BE2C (cell line): ENCODE results near the gene CLTCL1.

Source experiments
- DNase-seq: peaks from one replicate; pipeline ENCODE4 v3.0.0-alpha.2; 2020
- H3K27me3 ChIP-seq: fragments of 250-450 bp; sonication (Bioruptor Pico); 2 replicates; pipeline ENCODE4 v1.5.1; 2020; ENCODE audit warnings: mild to moderate bottlenecking
- H3K36me3 ChIP-seq: fragments of 250-450 bp; sonication (Bioruptor Pico); 2 replicates; pipeline ENCODE4 v1.5.1; 2020; ENCODE audit warnings: mild to moderate bottlenecking
- H3K4me1 ChIP-seq: fragments of 250-450 bp; sonication (Bioruptor Pico); 2 replicates; pipeline ENCODE4 v1.5.1; 2020
- H3K4me3 ChIP-seq: 2 replicates; pipeline ENCODE4 v1.5.1; 2011; ENCODE audit warnings: low read depth, low read length
- H3K9me3 ChIP-seq: fragments of 250-450 bp; sonication (Bioruptor Pico); 2 replicates; pipeline ENCODE4 v1.5.1; 2020
- TF ChIP-seq, protein P1 (sequence below): IDR thresholded peaks from 2 replicates; pipeline ENCODE4 v1.5.1; 2012; ENCODE audit warnings: mild to moderate bottlenecking, low read depth, low read length

CLTCL1 gene

DNA sequence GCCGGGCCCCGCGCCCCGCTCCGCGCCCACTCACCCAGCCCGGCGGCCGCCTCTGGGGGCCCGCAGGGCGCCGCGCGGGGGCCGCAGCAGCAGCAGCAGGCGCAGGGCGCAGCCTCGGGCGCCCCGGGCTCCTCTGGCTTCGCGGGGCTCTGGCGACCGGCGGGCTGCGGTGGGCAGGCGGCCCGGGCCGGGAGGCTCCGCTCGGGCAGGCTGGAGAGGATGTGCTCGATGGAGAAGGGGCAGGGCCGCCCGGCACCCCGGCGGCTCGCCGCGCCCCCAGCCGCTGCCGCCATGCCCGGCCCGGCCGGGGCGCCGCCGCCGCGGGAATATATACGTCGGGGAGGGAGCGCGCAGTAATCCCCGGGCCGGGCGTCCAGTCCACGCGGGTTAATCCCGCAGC is 141.5 kb downstream of the CLTCL1 start, which contains the start of gene GSC2:
TSS of gene GSC2 (minus strand) at position 302 of the 400 bp plus-strand sequence. CDS start at position 293, 9 bp downstream.
- TF ChIP-seq, protein P1, sequence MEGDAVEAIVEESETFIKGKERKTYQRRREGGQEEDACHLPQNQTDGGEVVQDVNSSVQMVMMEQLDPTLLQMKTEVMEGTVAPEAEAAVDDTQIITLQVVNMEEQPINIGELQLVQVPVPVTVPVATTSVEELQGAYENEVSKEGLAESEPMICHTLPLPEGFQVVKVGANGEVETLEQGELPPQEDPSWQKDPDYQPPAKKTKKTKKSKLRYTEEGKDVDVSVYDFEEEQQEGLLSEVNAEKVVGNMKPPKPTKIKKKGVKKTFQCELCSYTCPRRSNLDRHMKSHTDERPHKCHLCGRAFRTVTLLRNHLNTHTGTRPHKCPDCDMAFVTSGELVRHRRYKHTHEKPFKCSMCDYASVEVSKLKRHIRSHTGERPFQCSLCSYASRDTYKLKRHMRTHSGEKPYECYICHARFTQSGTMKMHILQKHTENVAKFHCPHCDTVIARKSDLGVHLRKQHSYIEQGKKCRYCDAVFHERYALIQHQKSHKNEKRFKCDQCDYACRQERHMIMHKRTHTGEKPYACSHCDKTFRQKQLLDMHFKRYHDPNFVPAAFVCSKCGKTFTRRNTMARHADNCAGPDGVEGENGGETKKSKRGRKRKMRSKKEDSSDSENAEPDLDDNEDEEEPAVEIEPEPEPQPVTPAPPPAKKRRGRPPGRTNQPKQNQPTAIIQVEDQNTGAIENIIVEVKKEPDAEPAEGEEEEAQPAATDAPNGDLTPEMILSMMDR: no peak
- Histone ChIP-seq H3K9me3 (no peaks in the 10 kb centered on the region), H3K4me3 (no peak within 1 kb of the TSS), H3K4me1 (no peaks in the 10 kb centered on the region), H3K36me3 (no peaks in the 10 kb centered on the region), H3K27me3 (peaks cover 66% of the 10 kb centered on the region)
- no peak for DNase-seq

DNA sequence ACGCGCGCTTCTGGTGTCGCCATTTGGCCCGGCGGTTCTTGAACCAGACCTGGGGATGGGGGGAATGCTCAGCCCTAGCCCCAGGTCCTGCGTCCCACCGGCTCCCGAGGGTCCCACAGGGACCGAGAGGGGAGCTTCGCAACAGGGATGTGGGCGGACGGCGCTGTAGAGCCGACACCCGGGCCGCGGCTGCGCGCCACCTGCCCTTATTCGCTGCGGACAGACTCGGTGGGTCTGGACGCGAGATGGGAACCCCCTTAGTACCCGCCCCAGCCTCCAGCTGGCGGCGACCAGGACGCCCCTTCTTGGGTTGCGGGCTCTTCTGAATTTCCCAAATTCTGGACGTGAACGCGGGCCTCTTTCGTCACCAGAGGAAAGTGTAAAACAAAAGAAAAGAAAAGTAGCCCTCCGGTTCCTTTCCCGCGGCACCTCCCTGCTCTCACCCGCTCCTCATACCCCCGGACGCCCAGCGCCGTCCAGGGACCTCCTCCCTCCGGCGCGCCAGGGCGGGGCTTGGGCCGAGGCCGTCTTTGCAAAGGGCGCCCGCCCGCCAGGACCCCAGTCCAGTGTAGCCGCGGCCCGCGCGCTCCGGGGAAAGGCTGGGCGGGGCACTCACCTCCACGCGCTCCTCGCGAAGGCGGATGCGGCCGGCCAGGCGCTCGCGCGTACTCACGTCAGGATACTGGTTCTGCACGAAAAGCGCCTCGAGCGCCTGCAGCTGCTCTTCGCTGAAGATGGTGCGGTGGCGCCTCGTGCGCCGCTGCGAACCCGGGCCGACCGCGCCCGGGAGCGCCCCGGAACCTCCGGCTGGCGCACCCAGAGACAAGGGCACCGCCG is 142.3 kb downstream of the CLTCL1 start:
- Histone ChIP-seq H3K36me3 (no peaks in the 10 kb centered on the region), H3K4me3 (no peak overlapping the region), H3K27me3 (peaks cover 66% of the 10 kb centered on the region), H3K9me3 (no peaks in the 10 kb centered on the region), H3K4me1 (no peaks in the 10 kb centered on the region)
- TF ChIP-seq, protein P1: no peak
- no peak for DNase-seq

DNA sequence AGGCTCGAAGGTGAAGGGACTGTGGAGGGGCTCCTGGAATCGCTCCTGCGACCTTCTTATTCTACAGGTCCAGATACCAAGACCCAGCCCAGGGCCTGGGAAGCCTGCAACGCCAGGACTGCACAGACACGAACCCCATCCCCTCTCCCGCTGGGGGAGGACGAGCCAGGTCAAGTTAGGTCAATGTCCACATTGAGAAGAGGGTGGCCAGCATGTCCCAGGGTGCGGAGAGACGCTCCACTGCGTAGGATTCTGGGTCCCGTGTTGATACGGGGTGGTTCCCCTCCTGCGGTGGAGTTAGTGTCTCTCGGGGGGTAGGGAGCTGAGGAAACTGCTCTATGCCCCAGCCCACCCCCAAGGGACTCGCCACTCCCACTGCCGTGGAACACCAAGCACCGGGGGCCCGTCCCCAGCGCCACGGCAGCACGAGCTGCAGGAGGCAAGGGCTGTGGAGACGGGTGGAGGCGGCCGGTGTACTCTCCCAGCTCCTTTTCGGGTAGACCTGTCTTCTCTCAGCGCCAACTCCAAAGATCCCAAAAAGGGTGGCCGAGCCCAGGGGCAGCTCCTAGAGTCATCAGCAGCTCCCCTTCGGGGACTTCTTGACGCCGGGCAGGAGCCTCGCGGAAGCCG is 143.0 kb downstream of the CLTCL1 start:
- Histone ChIP-seq H3K36me3 (no peaks in the 10 kb centered on the region), H3K9me3 (no peaks in the 10 kb centered on the region), H3K4me3 (no peak overlapping the region), H3K4me1 (no peaks in the 10 kb centered on the region), H3K27me3 (peaks cover 61% of the 10 kb centered on the region)
- TF ChIP-seq, protein P1: no peak
- no peak for DNase-seq

DNA sequence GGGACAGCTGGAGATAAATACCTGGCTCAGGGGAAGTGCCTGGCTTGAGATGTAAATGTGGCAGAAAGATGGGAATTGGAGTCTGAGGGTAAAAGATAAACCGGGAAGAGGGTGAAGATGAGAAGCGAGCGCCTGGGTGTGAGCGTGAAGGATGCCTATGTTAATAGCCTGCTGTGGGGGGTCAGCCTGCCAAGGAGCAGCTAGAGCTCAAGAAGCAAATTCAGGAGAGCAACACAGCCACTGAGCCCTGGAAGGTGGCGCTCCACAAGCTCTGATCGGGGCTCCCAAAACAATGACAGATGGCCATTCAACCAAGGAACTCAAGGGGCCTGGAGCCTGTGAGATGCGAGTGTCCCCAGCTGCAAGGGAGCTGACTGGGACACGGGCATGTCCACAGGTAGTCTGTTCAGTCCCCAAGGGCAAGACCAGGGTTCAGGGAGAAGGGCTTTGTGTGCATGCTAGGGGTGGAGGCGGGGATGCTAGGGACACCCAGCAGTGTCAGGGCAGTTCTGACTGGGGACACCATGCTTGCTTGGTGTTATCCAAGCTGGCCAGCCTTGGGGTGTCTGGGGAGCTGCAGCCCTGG is 144.2 kb downstream of the CLTCL1 start:
- Histone ChIP-seq H3K4me1 (no peaks in the 10 kb centered on the region), H3K9me3 (no peaks in the 10 kb centered on the region), H3K27me3 (peaks cover 52% of the 10 kb centered on the region), H3K4me3 (no peak overlapping the region), H3K36me3 (peaks cover 4% of the 10 kb centered on the region)
- no peak for DNase-seq
- TF ChIP-seq, protein P1: no peak

DNA sequence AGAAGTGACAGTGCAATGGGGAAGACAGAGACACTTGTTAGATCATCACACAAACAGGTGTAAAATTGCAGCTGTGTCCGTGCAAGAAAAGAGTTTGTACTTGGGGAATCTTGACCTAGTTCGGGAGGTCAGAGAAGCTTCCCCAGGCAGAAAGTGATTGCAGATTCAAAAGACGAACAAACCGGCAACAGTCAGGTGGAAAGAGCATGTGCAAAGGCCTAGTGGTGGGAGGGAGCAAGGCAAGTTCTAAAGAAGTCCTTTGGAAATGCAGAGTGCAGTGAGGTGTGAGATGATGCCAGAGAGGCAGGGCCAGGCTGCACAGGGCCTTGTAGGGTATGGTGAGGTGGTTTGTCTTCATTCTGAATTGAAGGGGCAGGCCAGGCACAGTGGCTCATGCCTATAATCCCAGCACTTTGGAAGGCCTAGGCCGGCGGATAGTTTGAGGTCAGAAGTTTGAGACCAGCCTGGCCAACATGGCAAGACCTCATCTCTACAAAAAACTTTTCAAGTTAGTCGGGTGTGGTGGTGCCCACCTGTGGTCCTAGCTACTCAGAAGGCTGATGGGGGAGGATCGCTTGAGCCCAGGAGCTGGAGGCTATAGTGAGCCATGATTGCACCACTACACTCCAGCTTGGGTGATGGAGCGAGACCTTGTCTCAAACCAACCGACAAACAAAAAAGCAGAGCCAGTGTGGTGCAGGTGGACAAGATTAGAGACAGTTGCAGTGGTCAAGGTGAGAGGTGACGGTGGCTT is 145.1 kb downstream of the CLTCL1 start:
- peaks cover 12% of the 10 kb centered on the region for H3K36me3 ChIP-seq
- DNase-seq: no peak
- no peaks in the 10 kb centered on the region for H3K9me3 ChIP-seq
- H3K4me1 ChIP-seq: no peaks in the 10 kb centered on the region
- TF ChIP-seq, protein P1: no peak
- H3K4me3 ChIP-seq: no peak overlapping the region
- H3K27me3 ChIP-seq: peaks cover 43% of the 10 kb centered on the region
